GM12873 (cell line): ENCODE results near the gene TMEM59L.

Source experiments
- CTCF ChIP-seq: IDR thresholded peaks from 2 replicates; pipeline ENCODE4 v1.5.1; 2012; ENCODE audit warnings: low read depth, mild to moderate bottlenecking, moderate library complexity, low read length, control low read depth; ENCODE audit not compliant: insufficient read depth; ENCODE audit errors: missing control alignments

Gene TMEM59L

DNA sequence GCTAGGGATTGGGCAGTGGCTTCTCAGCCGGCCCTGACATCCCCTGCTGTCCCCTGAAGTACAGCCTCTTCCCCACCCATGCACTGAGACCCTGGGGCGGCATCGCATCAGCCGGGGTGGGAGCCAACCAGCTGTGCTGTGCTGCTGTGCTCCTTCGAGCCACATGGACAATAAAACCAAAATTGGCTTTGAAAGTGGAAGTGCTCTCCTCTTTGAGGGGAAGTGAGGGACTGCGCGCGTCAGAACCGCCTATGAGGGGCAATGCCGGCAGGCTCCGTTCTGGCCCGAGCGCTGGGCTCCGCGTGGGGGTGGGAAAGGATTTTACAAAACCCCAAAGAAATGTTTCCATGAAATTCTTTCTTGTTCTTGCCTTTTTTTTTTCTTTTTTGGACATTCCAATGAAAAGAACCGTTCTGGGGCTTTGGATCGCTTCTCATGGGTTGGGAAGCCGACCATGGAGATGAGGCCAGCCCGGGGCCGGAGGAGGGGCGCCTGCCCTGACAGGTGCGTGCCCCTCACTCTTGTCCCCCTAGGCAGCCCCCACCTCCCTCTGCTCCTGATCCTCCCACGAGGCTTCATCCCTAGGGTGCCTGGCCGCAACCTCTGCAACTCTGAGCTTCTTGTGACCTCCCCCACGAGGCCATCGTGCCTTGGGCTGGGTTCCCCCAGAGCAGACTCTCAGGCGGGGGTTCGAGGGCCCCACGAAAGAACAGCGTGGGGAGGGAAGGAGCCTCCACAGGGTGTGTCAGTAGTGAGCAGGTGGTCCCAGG is 46.8 kb downstream of the TMEM59L start:
- TF ChIP-seq CTCF, result no peak

GRCh38 chr19:18660051-18660910 is 47.6 kb downstream of the TMEM59L start:
- no peak for TF ChIP-seq CTCF

DNA sequence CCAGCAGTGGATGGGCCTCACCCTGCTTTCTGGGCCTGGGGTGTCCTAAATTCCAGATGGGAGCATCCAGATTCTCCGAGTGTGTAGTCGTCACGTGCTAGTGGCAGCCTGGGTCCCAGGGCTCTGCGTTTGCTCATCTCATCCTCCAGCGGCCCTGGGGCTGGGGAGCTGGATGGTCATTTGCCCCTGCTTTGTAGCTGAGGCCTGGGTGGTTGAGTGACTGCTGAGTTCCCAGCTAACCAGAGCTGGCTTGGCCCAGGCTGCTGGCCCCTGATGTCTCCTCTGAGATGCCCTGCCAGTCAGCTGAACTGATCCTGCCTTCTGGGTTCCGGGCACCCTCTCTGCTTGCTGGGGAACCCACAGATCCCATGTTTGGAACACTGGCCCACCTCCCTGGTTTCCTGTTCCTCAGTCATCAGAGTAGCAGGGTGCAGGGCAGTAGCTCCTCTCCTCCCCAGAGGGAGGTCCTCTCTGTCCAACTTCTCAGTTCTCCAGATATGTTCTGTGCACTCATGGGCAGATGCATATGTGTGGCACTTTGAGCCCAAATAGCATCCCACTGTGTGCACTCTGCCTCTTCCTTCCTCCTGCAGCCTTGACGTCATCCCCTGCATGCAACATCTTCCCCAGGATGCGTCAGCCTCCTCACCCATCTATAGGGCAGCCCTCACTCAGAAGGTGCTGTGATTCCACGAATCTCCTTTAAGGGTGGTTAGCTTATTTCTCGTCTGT is 48.4 kb downstream of the TMEM59L start:
- no peak for TF ChIP-seq CTCF

DNA sequence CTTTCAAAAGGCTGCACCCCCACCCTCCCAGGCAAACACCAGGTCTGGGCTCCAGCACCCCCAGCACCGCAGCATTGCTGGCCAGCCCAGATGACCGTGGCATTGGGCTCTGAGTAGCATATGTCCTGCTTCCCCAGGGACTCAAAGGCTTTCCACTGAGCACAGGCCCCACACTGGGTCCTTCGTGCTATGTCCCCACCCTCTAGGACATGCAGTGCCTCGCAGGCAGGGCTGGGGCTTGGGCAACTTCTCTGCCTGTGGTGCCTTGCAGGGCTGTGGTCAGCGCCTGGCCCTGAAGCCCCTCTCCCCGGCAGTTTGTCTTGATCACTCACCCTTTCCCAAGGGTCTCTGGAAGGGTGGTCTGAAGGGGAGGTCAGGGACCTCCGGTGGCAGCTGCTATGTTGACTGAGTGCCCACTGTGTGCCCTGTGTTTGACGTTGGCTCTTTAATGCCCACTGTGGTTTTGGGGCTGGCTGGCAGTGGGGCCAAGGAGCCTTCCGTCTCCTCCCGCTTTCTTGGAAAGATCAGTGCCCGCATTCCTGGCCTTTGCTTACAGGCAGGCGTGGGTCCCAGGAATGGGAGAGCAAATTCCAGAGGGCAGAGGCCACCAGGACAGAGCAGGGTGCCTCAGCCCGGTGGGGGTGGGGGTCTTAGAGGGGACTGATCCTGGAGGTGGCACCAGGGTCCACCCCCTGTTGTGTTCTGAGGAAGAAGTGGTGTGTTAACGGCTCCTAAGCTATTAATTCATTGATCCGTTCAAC is 50.5 kb downstream of the TMEM59L start:
- no peak for TF ChIP-seq CTCF

GRCh38 chr19:18663940-18664530 is 51.4 kb downstream of the TMEM59L start:
- no peak for TF ChIP-seq CTCF

GRCh38 chr19:18665771-18666202 is 53.1 kb downstream of the TMEM59L start:
- TF ChIP-seq CTCF, result no peak
